ENCODE results near the gene CCND3.

CCND3 gene

GRCh38 chr6:41885930-41886329 is 55.7 kb downstream of the CCND3 start:
- no peak overlapping the region for H3K4me3 ChIP-seq (ENCODE audit: low read depth, low read length)
- no peaks in the 10 kb centered on the region for H3K27me3 ChIP-seq (ENCODE audit: insufficient read depth, low read depth, severe bottlenecking)
- no peak for DNase-seq
- H3K27ac ChIP-seq: no peak overlapping the region
- TF ChIP-seq CTCF (IDR thresholded peaks at IDR 0.05; ENCODE audit: low read depth, low read length): no peak
- no peaks in the 10 kb centered on the region for H3K9me3 ChIP-seq (ENCODE audit: severe bottlenecking)
- H3K36me3 ChIP-seq: peaks cover 64% of the 10 kb centered on the region

- Histone ChIP-seq H3K27me3 (ENCODE audit: insufficient read depth, low read depth, severe bottlenecking) (no peaks in the 10 kb centered on the region), H3K27ac (no peak overlapping the region), H3K4me3 (ENCODE audit: low read depth, low read length) (no peak overlapping the region), H3K36me3 (peaks cover 54% of the 10 kb centered on the region), H3K9me3 (ENCODE audit: severe bottlenecking) (no peaks in the 10 kb centered on the region)
- DNase-seq: no peak
- TF ChIP-seq CTCF (IDR thresholded peaks at IDR 0.05; ENCODE audit: low read depth, low read length): no peak
Observed at GRCh38 chr6:41884957-41885356, 56.7 kb downstream of the CCND3 start.

Measured in WERI-Rb-1 (cell line).